ENCODE data around the gene VPS54.
"Not testable (repeated sequence)": the region's sequence is repeated elsewhere in the genome, so short reads cannot be mapped to it uniquely, and the experiment has no call there.

VPS54 gene

GRCh38 chr2:63990072-63990471 is 29.2 kb downstream of the VPS54 start:
- H3K4me3 ChIP-seq (ENCODE audit: low read depth, low read length), result no peak overlapping the region
- no peak for DNase-seq (ENCODE audit: low read depth)
- no peak for TF ChIP-seq CTCF (IDR thresholded peaks at IDR 0.05; ENCODE audit: low read depth, low read length, missing control alignments)

GRCh38 chr2:63988842-63989436 is 30.3 kb downstream of the VPS54 start:
- not testable (repeated sequence) for DNase-seq (ENCODE audit: low read depth)

GRCh38 chr2:63984606-63985359 is 34.4 kb downstream of the VPS54 start:
- no peak for TF ChIP-seq CTCF (IDR thresholded peaks at IDR 0.05; ENCODE audit: low read depth, low read length, missing control alignments)
- no peak for DNase-seq (ENCODE audit: low read depth)
- H3K4me3 ChIP-seq (ENCODE audit: low read depth, low read length), result no peak overlapping the region

More at GRCh38 chr2:63988842-63989436, 30.3 kb downstream of the VPS54 start:
- not testable (repeated sequence) for H3K4me3 ChIP-seq (ENCODE audit: low read depth, low read length)

- TF ChIP-seq CTCF (IDR thresholded peaks at IDR 0.05; ENCODE audit: low read depth, low read length, missing control alignments), result no peak
- H3K4me3 ChIP-seq (ENCODE audit: low read depth, low read length), result no peak overlapping the region
- no peak for DNase-seq (ENCODE audit: low read depth)
Measured at GRCh38 chr2:63983986-63984605, 35.1 kb downstream of the VPS54 start.

GRCh38 chr2:63982335-63982734 is 36.9 kb downstream of the VPS54 start:
- DNase-seq (ENCODE audit: low read depth), result no peak
- no peak for TF ChIP-seq CTCF (IDR thresholded peaks at IDR 0.05; ENCODE audit: low read depth, low read length, missing control alignments)
- H3K4me3 ChIP-seq (ENCODE audit: low read depth, low read length), result no peak overlapping the region

- no peak for TF ChIP-seq CTCF (IDR thresholded peaks at IDR 0.05; ENCODE audit: low read depth, low read length, missing control alignments)
- no peak for DNase-seq (ENCODE audit: low read depth)
- H3K4me3 ChIP-seq (ENCODE audit: low read depth, low read length), result no peak overlapping the region
Measured at GRCh38 chr2:63981702-63982103, 37.5 kb downstream of the VPS54 start.

- DNase-seq (ENCODE audit: low read depth), result no peak
- no peak for TF ChIP-seq CTCF (IDR thresholded peaks at IDR 0.05; ENCODE audit: low read depth, low read length, missing control alignments)
- H3K4me3 ChIP-seq (ENCODE audit: low read depth, low read length), result no peak overlapping the region
Measured at GRCh38 chr2:63980794-63981193, 38.4 kb downstream of the VPS54 start.
